Panc1 (cell line): Measurements from ENCODE around the gene FGFBP2.

Source experiments
- POLR2AphosphoS5 ChIP-seq: IDR thresholded peaks from 2 replicates; pipeline ENCODE4 v1.6.1; 2012; ENCODE audit warnings: mild to moderate bottlenecking, low read depth, low read length, moderate library complexity
- TF ChIP-seq, protein P1 (sequence below): fragments of 450-650 bp; IDR thresholded peaks from 2 replicates; pipeline ENCODE4 v1.5.1; 2017; ENCODE audit warnings: mild to moderate bottlenecking

DNA sequence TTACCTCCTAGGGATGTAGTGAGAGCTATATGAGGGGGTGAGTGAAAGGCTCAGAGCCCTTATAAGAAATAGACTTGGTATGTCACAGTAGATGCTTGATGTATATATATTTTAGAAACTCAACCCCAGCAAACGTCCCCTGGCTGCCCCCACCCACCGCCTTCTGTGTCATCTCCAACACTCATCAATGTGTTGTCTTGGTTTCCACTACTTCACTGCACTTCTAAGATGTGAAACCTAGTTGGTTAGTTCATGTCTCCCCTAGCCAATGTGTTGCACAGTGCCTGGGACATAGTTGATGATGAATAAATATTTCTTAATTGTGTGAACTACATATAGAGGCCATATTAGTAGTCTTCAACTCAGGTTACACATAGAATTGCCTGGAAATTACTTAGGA lies 4.4 kb downstream of the FGFBP2 start:
- TF ChIP-seq, protein P1, sequence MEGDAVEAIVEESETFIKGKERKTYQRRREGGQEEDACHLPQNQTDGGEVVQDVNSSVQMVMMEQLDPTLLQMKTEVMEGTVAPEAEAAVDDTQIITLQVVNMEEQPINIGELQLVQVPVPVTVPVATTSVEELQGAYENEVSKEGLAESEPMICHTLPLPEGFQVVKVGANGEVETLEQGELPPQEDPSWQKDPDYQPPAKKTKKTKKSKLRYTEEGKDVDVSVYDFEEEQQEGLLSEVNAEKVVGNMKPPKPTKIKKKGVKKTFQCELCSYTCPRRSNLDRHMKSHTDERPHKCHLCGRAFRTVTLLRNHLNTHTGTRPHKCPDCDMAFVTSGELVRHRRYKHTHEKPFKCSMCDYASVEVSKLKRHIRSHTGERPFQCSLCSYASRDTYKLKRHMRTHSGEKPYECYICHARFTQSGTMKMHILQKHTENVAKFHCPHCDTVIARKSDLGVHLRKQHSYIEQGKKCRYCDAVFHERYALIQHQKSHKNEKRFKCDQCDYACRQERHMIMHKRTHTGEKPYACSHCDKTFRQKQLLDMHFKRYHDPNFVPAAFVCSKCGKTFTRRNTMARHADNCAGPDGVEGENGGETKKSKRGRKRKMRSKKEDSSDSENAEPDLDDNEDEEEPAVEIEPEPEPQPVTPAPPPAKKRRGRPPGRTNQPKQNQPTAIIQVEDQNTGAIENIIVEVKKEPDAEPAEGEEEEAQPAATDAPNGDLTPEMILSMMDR: no peak
- TF ChIP-seq POLR2AphosphoS5: no peak
